Thoracic aorta (tissue), 2 donors: ENCODE data around the gene FLRT2. TPM values are rescaled to one million over a fixed set of nuclear protein-coding genes. Genes with fewer than 3 reads are reported as not detected.

ENCODE experiments used
- ATAC-seq: fragments of 150-250 bp; one replicate; pipeline ENCODE4 v1.8.0; 2017; ENCODE audit warnings: low read depth; ENCODE audit not compliant: insufficient number of reproducible peaks, low FRiP score
- DNase-seq: peaks from one replicate; pipeline ENCODE4 v3.0.0-alpha.2; 2020; ENCODE audit warnings: low spot score
- H3K27ac ChIP-seq, 2 donors: fragments of 200-600 bp; sonication (generic); 1 replicate in 1 of 2; 2 replicates in 1 of 2; pipeline ENCODE4 v1.5.1; 2016; ENCODE audit warnings: mild to moderate bottlenecking in 2 of 2, moderate library complexity in 2 of 2
- H3K27me3 ChIP-seq: fragments of 200-600 bp; sonication (generic); replicated peaks from 2 replicates; pipeline ENCODE4 v1.6.0; 2016; ENCODE audit warnings: mild to moderate bottlenecking; ENCODE audit not compliant: insufficient read depth
- H3K36me3 ChIP-seq: fragments of 200-600 bp; sonication (generic); one replicate; pipeline ENCODE4 v1.5.1; 2016
- H3K4me1 ChIP-seq, 2 donors: fragments of 200-600 bp; sonication (generic); 1 replicate in 1 of 2; 2 replicates in 1 of 2; pipeline versions ENCODE4 v1.5.1 to v1.6.0; 2016; ENCODE audit warnings: low read depth in 2 of 2, mild to moderate bottlenecking in 1 of 2; ENCODE audit not compliant: control insufficient read depth in 1 of 2
- H3K4me3 ChIP-seq: fragments of 200-600 bp; sonication (generic); 2 replicates; pipeline ENCODE4 v1.5.1; 2016; ENCODE audit warnings: mild to moderate bottlenecking
- H3K9me3 ChIP-seq: fragments of 200-600 bp; sonication (generic); 2 replicates; pipeline ENCODE4 v1.5.1; 2016
- total RNA-seq, 2 donors: library from RNA; depleted of rRNA; stranded (reverse); fragments of >200 nt; gene quantifications; one replicate each; pipeline versions ENCODE4 v1.1.0 to v1.2.3, GENCODE V29; 2016
- TF ChIP-seq, protein P1 (sequence below): fragments of 200-600 bp; sonication (generic); IDR thresholded peaks from one replicate; pipeline ENCODE4 v1.5.1; 2019; ENCODE audit warnings: antibody characterized with exemption

The FLRT2 gene
- total RNA-seq, 2 donors from 2014 or later: 20.1 to 45.4 TPM

DNA sequence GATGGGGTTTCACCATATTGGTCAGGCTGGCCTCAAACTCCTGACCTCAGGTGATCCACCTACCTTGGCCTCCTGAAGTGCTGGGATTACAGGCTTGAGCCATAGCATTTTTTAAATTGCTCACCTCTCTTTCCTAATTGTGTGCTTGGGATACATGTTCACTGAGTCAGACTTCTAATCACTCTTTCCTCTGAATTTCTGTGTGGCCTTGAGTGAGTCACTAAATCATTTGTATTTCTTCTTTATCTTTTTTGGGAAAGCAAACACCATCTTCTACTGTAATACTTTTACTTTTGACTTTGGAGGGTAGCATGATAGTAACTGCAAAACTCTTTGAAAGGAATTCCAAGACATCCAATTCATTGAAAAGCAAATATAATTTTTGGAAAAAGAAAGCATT is 60.8 kb downstream of the FLRT2 start:
- Histone ChIP-seq H3K9me3 (no peaks in the 10 kb centered on the region), H3K4me1 (no peaks in the 10 kb centered on the region), H3K27ac (no peak overlapping the region), H3K27me3 (no peaks in the 10 kb centered on the region), H3K36me3 (no peaks in the 10 kb centered on the region), H3K4me3 (no peak overlapping the region)
- TF ChIP-seq, protein P1, sequence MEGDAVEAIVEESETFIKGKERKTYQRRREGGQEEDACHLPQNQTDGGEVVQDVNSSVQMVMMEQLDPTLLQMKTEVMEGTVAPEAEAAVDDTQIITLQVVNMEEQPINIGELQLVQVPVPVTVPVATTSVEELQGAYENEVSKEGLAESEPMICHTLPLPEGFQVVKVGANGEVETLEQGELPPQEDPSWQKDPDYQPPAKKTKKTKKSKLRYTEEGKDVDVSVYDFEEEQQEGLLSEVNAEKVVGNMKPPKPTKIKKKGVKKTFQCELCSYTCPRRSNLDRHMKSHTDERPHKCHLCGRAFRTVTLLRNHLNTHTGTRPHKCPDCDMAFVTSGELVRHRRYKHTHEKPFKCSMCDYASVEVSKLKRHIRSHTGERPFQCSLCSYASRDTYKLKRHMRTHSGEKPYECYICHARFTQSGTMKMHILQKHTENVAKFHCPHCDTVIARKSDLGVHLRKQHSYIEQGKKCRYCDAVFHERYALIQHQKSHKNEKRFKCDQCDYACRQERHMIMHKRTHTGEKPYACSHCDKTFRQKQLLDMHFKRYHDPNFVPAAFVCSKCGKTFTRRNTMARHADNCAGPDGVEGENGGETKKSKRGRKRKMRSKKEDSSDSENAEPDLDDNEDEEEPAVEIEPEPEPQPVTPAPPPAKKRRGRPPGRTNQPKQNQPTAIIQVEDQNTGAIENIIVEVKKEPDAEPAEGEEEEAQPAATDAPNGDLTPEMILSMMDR: no peak
- no peak for DNase-seq
- ATAC-seq: no peak

DNA sequence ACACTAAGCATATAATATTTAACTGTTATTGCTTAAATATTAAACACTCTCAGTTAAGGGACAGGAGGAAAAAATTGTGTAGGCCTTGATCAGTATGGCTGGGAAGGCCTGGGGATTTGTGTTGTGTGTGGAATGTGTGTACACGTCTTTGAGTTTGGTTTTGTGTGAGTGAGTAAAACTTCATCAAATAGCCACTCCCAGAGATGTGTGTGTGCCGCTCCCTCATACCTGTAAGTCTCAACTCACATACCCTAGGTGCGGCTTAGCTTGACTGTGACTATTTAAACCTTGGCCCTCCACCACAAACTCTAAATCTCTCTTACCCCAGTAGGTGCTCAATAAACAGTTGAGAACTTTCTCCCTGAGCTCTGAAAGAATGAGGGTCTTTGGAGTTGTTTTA is 64.3 kb downstream of the FLRT2 start:
- Histone ChIP-seq H3K27ac (no peak overlapping the region), H3K4me3 (no peak overlapping the region), H3K36me3 (no peaks in the 10 kb centered on the region), H3K4me1 (no peaks in the 10 kb centered on the region), H3K27me3 (no peaks in the 10 kb centered on the region), H3K9me3 (no peaks in the 10 kb centered on the region)
- TF ChIP-seq, protein P1: no peak
- DNase-seq (no peak), ATAC-seq (no peak)

DNA sequence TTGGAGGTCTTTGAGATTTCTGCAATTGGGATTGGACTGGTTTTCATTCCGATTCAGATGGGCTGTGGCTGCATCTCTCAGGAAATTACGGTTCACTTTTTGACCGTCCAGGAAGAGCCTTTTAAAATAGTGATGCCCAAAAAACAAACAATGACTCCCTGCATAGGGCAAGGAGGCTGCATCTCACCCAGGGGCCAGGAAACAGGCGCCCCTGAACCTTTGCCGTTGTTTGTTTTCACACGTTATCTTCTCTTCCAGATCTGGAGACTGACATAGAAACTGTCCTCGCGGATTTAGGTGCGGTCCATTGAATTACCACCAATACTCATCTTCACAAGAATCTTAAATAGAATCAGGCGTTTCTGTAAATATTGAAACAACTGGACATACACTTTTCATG is 66.0 kb downstream of the FLRT2 start:
- DNase-seq (no peak), ATAC-seq (no peak)
- Histone ChIP-seq H3K4me3 (no peak overlapping the region), H3K36me3 (no peaks in the 10 kb centered on the region), H3K27ac (no peak overlapping the region), H3K9me3 (no peaks in the 10 kb centered on the region), H3K4me1 (no peaks in the 10 kb centered on the region), H3K27me3 (no peaks in the 10 kb centered on the region)
- TF ChIP-seq, protein P1: no peak

DNA sequence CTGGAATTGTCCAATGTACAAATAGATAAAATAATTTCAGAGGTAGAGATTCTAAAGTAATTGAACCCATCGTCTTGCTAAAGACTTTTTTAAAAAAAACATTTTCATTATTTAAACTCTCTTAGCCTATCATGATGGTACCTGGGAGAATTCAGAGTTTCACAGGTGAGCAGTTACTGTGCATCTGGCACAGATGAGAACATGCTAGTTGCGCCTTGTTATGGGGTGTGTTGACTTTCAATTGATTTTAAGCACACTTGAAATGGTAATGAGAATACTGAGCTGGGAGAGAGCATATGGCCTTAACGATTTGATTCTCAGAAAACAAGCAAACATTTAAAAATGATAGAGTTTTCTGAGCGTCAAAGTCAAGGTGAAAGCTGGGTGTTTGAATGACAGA is 66.6 kb downstream of the FLRT2 start:
- no peaks in the 10 kb centered on the region for H3K9me3 ChIP-seq
- ATAC-seq (no peak), DNase-seq (no peak)
- no peaks in the 10 kb centered on the region for H3K4me1 ChIP-seq
- TF ChIP-seq, protein P1: no peak
- H3K27me3 ChIP-seq: no peaks in the 10 kb centered on the region
- no peak overlapping the region for H3K27ac ChIP-seq
- no peak overlapping the region for H3K4me3 ChIP-seq
- H3K36me3 ChIP-seq: no peaks in the 10 kb centered on the region

DNA sequence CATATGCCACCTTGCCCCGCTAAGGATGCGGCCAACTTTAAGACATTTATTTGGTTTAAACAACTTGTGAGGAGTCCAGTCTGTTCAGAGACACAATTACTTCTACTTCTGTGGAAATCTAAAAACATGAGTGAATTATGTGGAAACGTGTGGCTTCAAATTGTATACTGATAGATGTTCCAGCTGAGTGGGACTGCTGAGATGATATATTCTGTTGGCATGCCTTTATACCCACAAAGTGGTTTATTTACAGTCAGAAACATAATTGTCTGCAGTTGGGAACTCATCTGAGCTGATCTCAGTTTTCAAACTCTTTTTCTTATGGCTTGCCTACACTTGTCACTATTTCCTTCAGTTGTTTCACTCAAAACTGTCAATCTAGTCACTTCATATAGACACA is 67.8 kb downstream of the FLRT2 start:
- no peak overlapping the region for H3K27ac ChIP-seq
- TF ChIP-seq, protein P1: no peak
- no peaks in the 10 kb centered on the region for H3K36me3 ChIP-seq
- H3K27me3 ChIP-seq: no peaks in the 10 kb centered on the region
- no peak for DNase-seq
- ATAC-seq: no peak
- H3K4me3 ChIP-seq: no peak overlapping the region
- no peaks in the 10 kb centered on the region for H3K4me1 ChIP-seq
- no peaks in the 10 kb centered on the region for H3K9me3 ChIP-seq
